GM18526 (cell line): ENCODE measurements around the gene PPP2R2C.

Source experiments
- POLR2A ChIP-seq: IDR thresholded peaks from 3 replicates; pipeline ENCODE4 v1.6.1; 2011; ENCODE audit not compliant: insufficient read length; ENCODE audit errors: extremely low read depth

The PPP2R2C gene

DNA sequence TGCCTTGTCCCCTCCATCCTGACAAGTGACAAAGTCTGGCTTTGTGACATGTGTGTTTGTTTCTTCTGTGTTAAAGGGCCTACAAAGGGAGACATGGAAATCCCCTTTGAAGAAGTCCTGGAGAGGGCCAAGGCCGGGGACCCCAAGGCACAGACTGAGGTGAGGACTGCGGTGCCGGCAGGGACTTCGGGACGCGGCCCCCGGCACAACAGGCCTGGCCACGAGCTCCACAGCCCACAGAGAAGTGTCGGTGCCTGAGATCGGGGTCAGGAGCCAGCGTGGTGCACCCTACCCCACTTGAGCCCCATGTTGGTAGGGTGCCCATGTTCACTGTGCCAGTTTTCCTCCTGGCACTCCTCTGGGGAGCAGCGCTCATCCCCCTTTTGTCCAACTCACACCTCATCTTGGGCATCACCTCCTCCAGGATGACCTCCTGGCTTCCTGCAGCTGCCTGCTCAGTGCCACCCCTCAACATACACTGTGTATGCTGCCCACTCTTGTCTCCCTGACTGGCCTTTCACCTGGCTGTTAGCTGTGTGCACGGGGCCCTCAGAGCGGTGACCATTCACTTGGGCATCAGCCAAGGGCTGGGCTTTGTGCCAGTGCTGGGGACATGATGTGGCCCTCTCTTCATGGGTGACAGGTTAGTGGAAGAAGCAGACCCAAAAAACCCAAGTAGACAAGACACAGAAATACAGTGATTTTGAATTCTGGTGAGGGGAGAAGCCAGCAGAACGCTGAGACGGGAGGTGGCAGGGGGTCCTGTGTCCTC is 185.2 kb downstream of the PPP2R2C start:
- TF ChIP-seq POLR2A = no peak

DNA sequence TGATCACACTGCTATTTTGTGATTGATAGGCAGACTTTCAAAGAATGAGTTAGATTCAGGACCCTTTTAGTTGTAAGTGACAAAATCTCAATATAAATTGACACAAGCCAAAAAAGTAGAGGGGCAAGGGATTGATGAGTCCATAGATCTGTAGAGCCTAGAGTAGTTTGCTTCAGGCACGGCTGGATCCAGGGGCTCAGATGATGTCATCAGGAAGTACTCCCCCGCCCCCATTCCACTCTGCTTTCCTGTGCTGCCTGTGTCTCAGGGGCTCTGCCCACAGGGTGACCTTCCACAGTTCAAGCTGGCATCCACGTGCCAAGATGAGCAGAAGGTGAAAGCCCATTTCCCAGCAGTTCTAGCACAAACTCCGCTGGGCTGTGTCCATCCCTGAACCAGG is 189.1 kb downstream of the PPP2R2C start:
- TF ChIP-seq POLR2A = no peak

DNA sequence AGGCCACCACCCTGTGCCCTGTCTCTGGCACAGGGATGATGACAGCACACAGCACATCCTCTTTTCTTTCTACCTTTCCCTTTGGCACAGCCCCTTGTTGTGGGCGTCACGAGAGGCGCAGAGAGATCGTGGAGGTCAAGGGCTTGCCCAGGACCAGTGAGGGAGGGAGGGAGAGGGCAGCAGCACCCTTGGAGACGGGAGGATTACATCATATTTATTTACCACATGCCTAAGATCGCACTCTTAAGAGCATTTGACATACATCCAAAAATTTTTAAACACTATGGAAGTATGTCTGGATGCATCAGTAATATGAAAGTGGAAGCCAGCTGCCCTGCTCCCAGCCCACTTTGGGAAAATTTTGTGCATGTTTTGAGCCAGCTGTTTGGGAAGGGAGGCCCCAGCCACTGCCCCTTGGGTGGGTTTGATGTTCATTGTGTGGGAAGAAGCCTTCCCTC is 190.1 kb downstream of the PPP2R2C start:
- no peak for TF ChIP-seq POLR2A

DNA sequence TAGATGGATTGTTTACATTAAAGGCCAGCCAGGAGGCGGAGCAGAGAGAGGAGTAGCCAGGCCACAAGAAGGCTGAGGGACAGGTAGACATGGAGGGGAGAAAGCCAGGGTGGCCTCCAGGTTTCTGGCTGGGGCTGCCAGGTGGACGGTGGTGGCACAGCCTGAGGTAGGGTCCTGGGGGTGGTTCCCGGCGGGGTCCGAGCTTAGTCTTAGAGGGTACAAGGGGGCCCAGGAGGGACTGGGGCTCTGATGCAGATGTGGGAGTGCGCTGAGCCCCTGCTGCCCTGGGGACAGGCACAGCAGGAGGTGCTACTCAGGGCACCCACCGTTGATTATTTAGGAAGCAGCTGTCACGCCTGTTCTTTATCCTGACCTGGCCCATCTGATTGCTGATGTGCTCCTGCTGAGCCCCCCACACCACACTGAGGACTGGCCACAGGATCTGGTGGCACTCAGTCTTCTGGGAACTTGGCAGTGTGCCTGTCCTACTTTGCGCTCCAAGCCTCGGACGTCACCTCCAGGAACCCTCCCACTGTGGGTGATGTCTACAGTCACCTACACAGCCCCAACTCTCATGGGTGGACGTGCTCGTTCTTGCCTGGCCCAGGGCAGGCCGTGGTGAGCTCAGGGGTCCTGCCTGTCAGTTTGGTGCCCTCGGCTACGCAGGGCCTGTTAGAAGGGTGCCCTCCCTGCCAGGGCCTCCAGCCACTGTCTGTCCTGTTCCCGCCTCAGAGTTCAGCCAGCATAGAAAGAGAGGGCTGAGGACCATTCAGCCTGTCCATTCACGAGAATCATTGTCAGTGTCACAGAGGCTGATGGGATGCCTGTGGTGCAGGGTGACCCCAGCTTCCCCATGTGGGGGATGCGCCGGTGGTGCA is 190.7 kb downstream of the PPP2R2C start:
- TF ChIP-seq POLR2A = no peak

DNA sequence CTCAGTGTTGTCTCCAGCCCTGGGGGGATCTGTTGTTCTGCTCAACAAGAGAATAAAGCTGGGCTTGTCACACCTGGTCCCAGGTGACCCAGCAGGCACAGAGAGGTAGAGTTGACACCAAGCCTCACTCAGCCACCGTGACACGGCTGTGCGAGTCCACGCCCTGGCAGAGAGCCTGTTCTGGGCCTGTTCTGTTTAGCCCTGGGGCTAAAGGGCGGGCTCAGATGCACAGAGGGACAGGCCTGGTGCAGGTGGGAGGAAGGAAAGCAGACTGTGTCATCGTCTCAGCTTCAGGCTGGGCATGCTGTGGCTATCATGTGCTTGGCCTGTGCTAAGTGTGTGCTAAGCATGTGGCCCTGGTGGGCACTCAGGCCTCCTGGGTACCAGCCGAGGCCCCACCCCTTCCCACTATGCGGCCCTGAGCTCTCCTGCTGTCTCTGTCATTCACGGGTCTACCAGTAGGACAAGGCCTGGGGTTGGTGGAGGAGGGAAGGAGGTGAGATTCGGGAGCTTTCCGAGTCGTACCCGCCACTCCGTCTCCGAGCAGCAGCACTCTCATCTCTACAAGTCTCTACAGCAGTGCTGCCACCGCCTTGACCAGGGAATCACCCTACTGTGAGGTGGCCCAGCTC is 191.9 kb downstream of the PPP2R2C start:
- no peak for TF ChIP-seq POLR2A

DNA sequence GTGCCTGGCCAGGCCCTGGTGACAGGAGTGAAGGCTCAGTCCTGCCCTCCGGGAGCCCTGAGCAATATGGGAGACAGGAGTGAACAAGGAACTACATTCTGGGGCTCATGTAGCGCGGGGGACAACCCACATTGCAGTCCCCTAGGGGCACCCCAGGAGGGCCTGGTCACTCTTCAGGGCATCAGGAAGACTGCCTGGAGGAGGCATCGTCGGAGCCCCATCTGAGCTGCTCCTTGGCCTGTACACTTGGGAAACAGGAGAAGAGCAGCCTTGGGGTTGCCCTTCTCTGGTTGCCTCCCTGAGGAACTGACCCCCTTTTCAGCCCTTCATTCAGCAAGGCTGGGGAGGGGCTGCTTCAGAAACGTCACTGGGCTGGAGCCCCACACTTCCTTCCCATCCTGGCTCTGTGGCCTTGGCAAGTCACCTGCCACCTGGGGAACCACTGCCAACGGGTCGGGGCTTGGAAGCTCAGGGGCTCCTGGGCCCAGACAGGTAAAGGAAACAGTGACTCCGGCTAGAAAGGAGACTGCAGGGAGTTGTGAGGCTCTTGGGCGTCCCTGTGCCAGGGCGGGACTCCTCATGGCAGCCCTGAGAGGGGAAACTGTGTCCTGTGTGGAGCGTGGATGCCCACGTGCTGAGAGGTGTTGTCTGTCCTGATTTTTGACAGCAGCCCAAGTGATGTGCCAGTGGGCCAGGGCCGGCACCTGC is 192.7 kb downstream of the PPP2R2C start:
- no peak for TF ChIP-seq POLR2A

DNA sequence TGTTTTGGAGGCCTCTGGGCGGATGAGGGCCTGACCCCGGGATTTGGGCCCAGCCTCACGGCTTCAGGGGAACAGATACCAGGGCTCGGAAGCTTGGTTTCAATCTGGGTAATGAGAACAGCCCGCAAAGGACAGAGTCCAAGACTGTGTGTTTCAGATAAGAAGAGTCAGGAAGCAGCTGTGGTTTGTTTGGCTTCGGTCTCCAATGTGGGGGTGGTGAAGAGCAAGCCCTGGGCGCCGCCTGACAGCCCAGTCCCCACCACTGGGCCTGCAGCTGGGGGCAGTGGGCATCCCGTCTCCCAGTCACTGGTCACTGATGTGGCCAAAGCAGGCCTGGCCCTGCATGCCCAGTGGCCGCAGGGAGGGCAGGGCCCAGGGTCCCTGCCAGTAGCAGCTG is 193.6 kb downstream of the PPP2R2C start:
- no peak for TF ChIP-seq POLR2A

DNA sequence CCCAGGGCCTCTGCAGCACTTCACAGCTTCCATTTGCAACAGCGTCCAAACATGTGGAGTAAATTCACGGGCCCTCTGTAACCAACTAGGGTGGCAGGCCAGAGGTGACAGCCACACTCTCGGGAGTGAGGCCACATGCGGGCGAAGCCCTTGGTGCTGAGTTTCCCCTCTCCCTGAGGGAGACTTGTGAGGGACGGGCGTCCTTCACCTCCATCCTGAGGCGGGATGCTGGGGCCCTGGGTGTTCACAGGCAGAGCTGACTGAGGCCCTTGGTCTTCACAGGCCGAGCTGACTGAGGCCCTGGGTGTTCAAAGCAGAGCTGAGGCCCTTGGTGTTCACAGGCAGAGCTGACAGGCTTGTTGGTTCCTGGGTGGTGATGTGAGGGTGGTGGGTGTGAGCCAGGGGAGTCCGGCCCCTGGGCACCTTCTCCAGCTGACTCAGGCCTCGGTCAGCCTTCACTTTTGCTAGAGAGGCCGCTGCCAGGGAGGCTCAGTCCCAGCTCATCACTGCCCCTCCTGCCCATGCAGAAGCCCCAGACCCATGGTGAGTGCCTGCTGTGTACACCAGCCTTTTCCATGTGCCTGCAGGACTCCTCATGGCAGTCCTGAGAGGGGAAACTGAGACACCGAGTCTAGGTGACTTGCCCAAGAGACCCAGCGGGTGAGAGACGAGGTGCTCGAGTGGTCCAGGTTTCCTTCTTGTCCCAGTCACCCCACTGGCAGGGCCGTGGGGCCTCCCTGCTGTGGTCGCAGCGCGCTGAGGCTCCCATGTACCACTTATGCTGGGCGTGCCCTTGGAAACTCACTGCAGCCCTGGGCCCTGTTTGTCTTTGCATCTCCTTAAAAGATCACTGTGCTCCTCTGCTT is 194.2 kb downstream of the PPP2R2C start:
- TF ChIP-seq POLR2A = no peak

DNA sequence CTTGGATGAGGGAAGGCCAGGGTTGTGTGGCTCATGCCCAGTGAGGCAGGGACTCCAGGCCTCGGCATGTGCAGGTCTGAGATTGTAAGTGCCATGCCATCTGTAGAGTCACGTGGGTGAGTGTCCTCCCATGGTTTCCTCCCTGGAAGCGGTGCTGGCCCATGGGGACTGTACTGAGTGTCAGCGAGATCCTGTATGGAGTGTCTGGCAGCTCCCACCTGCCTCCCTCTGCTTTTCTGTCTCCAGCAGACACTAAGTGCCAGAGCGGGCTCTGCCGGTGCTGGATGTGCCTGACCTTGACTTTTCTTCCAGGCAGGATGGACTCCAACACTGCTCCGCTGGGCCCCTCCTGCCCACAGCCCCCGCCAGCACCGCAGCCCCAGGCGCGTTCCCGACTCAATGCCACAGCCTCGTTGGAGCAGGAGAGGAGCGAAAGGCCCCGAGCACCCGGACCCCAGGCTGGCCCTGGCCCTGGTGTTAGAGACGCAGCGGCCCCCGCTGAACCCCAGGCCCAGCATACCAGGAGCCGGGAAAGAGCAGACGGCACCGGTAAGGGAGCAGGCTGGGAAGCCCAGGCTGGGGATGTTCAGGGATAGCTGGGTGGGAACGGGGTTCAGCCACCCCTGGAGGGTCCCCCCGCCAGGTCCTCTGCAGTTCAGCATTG is 195.1 kb downstream of the PPP2R2C start:
- no peak for TF ChIP-seq POLR2A

DNA sequence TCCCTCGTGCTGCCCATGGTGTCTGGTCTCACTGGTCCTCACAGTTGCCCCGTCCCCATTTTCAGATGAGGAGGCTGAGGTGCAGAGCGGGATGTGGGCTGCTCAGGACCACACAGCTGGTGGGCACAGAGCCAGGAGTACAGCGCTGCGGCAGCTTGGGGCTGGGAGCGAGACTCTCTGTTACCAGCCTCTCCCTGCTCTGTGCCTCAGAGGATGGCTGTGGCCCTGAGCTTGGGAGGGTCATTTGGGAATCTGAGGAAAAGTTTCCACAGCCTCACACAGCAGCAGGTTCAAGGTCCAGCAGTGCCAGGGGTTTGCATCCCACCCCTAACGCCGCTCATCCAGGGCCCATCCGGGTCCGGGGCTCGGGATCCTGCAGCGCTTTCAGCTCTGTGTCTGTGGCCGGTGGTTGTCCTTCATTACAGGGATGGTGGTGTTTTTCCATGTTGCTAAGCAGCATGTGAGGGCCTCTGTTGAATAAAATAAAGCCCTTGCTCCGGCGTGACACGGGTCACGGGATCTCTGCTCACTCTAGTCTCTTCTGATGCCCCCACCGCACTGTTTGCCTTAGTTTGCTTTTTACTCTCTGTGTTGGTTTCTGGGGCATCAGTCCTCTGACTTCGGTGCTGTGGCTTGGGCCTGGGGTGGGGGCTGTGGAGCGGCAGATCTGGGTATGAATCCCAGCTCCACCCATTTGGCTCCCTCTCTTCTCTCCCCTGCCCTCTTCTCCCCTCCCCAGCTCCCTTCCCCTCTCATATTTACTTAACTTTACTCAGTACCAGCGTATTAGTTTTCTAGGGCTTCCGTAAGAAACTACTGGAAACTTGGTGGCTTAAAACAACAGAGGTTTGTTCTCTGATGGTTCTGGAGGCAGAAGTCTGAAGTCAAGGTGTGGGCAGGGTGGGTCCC is 196.3 kb downstream of the PPP2R2C start:
- no peak for TF ChIP-seq POLR2A

DNA sequence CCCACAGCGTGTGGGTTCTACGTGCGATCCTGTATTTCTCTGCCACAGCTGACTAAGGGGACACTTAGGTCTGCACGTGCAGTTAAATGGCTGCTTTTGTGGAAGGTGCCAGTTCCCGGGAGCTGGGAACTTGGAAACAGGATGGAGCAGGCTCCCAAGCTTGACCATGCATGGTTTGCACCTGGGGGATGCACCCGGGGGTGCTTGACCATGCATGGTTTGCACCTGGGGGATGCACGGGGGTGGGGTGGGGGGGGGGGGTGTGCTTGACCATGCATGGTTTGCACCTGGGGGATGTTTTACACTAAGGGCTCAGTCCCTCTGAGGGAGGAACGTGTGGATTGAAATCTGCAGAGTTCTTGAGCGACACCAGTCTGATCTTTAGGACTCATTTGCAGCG is 197.1 kb downstream of the PPP2R2C start:
- no peak for TF ChIP-seq POLR2A

DNA sequence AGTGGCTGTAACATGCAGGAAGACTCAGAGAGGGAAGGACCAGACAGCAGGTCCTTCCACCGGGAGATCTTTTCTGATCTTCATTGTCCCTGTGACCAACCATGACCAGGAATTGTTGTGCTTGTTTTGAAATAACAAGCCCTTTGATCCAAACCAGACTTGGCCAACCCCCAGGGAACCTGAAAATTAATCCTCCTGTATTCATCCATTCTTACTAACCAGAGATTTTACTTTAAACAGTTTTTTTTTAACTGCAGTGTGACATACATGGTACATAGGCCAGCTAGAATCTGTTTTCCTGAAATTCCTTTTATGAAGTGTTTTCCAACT is 198.8 kb downstream of the PPP2R2C start:
- TF ChIP-seq POLR2A = no peak
